ENCODE measurements around the gene TPRKB. TPM values are rescaled to one million over a fixed set of nuclear protein-coding genes. Genes with fewer than 3 reads are reported as not detected.

Gene TPRKB
- total and polyA plus RNA-seq, 2 donors (not counting 1 experiment from before 2014, with no cell fraction given) = 24.3 to 31.2 TPM

DNA sequence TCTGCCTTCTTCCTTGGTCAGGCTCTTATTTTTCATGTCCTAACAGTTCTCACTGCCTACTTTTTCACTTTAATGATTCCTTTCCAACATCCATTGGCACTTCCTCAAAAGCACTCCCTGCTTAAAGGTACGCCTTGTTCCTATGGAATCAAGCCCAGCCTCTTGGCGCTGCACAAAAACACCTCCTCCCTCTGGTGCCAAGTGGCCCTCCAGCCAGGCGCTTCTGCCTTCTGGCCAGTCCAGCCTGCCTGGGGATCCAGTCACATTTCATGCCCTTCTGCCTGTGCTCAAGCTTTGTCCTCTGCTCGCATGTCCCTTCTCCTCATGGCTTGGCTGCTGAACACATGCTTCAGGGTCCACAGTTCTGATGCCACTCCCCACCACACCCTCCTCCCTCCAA is 6.3 kb downstream of the TPRKB start:
- no peaks in the 10 kb centered on the region for H3K4me1 Mint-ChIP-seq
- no peaks in the 10 kb centered on the region for H4K20me1 ChIP-seq (ENCODE audit: control insufficient read depth, insufficient read depth, low read length, poor library complexity, severe bottlenecking)
- H3K27ac Mint-ChIP-seq = no peak overlapping the region
- H3K27me3 Mint-ChIP-seq = no peaks in the 10 kb centered on the region
- no peak overlapping the region for H3K9ac ChIP-seq (ENCODE audit: low read length)
- ChIA-PET CTCF (no interaction called here), POLR2A (no interaction called here)
- no peak for ATAC-seq (ENCODE audit: low read depth)
- H3K36me3 ChIP-seq (replicated peaks in 1 of 2; ENCODE audit: control extremely low read depth in 1 of 2, control insufficient read depth in 1 of 2, extremely low read depth in 1 of 2, insufficient read depth in 2 of 2, low read length in 1 of 2) = peaks cover 1 to 49% of the 10 kb centered on the region in 2 experiments
- no peak overlapping the region for H3K4me3 Mint-ChIP-seq
- no peaks in the 10 kb centered on the region for H3K27me3 ChIP-seq (replicated peaks in 1 of 4; ENCODE audit: control extremely low read depth in 1 of 4, control insufficient read depth in 3 of 4, insufficient read depth in 4 of 4, low read length in 3 of 4)
- DNase-seq = no peak
- no peaks in the 10 kb centered on the region for H3K9me3 ChIP-seq (ENCODE audit: control extremely low read depth in 1 of 3, control insufficient read depth in 2 of 3, insufficient read depth in 1 of 3, low read length in 2 of 3)
- no peak for TF ChIP-seq EZH2 (IDR thresholded peaks at IDR 0.05; ENCODE audit: borderline replicate concordance, insufficient read depth, low read depth, low read length, poor library complexity, severe bottlenecking)
- TF ChIP-seq, protein P1, sequence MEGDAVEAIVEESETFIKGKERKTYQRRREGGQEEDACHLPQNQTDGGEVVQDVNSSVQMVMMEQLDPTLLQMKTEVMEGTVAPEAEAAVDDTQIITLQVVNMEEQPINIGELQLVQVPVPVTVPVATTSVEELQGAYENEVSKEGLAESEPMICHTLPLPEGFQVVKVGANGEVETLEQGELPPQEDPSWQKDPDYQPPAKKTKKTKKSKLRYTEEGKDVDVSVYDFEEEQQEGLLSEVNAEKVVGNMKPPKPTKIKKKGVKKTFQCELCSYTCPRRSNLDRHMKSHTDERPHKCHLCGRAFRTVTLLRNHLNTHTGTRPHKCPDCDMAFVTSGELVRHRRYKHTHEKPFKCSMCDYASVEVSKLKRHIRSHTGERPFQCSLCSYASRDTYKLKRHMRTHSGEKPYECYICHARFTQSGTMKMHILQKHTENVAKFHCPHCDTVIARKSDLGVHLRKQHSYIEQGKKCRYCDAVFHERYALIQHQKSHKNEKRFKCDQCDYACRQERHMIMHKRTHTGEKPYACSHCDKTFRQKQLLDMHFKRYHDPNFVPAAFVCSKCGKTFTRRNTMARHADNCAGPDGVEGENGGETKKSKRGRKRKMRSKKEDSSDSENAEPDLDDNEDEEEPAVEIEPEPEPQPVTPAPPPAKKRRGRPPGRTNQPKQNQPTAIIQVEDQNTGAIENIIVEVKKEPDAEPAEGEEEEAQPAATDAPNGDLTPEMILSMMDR (IDR thresholded peaks at IDR 0.05) = no peak
- no peaks in the 10 kb centered on the region for H3K4me1 ChIP-seq (ENCODE audit: control insufficient read depth in 2 of 2, insufficient read depth in 2 of 2, low read length in 2 of 2)
- H3K4me3 ChIP-seq (ENCODE audit: control extremely low read depth in 1 of 5, extremely low read depth in 1 of 5, insufficient read depth in 1 of 5, low read depth in 2 of 5, low read length in 4 of 5) = no peak overlapping the region
- no peak overlapping the region for H3K4me2 ChIP-seq (replicated peaks; ENCODE audit: low read depth, low read length, poor library complexity, severe bottlenecking)
- H3K9me3 Mint-ChIP-seq (ENCODE audit: insufficient read depth) = no peaks in the 10 kb centered on the region
- peaks cover 21% of the 10 kb centered on the region for H3K79me2 ChIP-seq (ENCODE audit: control insufficient read depth, insufficient read depth, low read length)
- no peak overlapping the region for H2AFZ ChIP-seq (ENCODE audit: insufficient read depth, low read depth, low read length, poor library complexity, severe bottlenecking)
- 98% methylated on average over 4 of the region's 4 CpGs for WGBS (ENCODE audit: insufficient coverage)
- H3K27ac ChIP-seq (ENCODE audit: low read length in 2 of 2) = no peak overlapping the region
- intact Hi-C loops (cut with micrococcal nuclease) = loop anchor here (10.0 kb wide), 1 partner anchor 1104 kb away; the partner anchor contains the start of gene HK2

DNA sequence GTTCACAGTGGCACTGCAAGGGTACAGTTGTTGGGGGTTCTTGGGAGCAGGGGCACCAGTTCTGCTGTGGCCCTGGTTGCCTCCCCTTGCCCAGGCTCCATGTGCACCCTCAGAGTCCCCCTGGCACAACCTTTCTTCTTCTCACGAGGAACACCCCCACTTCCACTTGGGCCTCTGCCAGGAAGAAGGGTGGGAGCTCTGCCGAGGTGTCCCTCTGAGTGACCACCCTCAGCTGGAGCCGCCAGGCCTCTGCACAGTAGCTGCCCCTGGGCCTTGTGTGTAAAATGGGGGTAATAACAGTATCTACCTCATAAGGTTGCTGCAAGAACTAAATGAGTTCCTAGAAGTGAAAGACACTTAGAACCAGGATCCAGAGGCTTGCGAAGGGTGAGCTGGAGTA is 8.4 kb downstream of the TPRKB start:
- H3K4me1 ChIP-seq (ENCODE audit: control insufficient read depth in 2 of 2, insufficient read depth in 2 of 2, low read length in 2 of 2) = no peaks in the 10 kb centered on the region
- H2AFZ ChIP-seq (ENCODE audit: insufficient read depth, low read depth, low read length, poor library complexity, severe bottlenecking) = no peak overlapping the region
- TF ChIP-seq, protein P1 (IDR thresholded peaks at IDR 0.05) = no peak
- no peak for TF ChIP-seq EZH2 (IDR thresholded peaks at IDR 0.05; ENCODE audit: borderline replicate concordance, insufficient read depth, low read depth, low read length, poor library complexity, severe bottlenecking)
- Mint-ChIP-seq H3K9me3 (ENCODE audit: insufficient read depth) (no peaks in the 10 kb centered on the region), H3K4me3 (no peak overlapping the region), H3K4me1 (no peaks in the 10 kb centered on the region), H3K27ac (no peak overlapping the region), H3K27me3 (no peaks in the 10 kb centered on the region)
- ChIA-PET POLR2A (no interaction called here), CTCF (no interaction called here)
- H3K4me2 ChIP-seq (replicated peaks; ENCODE audit: low read depth, low read length, poor library complexity, severe bottlenecking) = no peak overlapping the region
- H3K36me3 ChIP-seq (replicated peaks in 1 of 2; ENCODE audit: control extremely low read depth in 1 of 2, control insufficient read depth in 1 of 2, extremely low read depth in 1 of 2, insufficient read depth in 2 of 2, low read length in 1 of 2) = peaks cover 1 to 45% of the 10 kb centered on the region in 2 experiments
- H3K4me3 ChIP-seq (ENCODE audit: control extremely low read depth in 1 of 5, extremely low read depth in 1 of 5, insufficient read depth in 1 of 5, low read depth in 2 of 5, low read length in 4 of 5) = no peak overlapping the region
- H3K9ac ChIP-seq (ENCODE audit: low read length) = no peak overlapping the region
- DNase-seq (no peak), ATAC-seq (ENCODE audit: low read depth) (no peak)
- H4K20me1 ChIP-seq (ENCODE audit: control insufficient read depth, insufficient read depth, low read length, poor library complexity, severe bottlenecking) = no peaks in the 10 kb centered on the region
- H3K79me2 ChIP-seq (ENCODE audit: control insufficient read depth, insufficient read depth, low read length) = peaks cover 9% of the 10 kb centered on the region
- H3K27ac ChIP-seq (ENCODE audit: low read length in 2 of 2) = no peak overlapping the region
- intact Hi-C loops (cut with micrococcal nuclease) = no loop called here
- H3K9me3 ChIP-seq (ENCODE audit: control extremely low read depth in 1 of 3, control insufficient read depth in 2 of 3, insufficient read depth in 1 of 3, low read length in 2 of 3) = no peaks in the 10 kb centered on the region
- WGBS (ENCODE audit: insufficient coverage) = no CpG with 5 or more reads among the region's 4 CpGs
- no peaks in the 10 kb centered on the region for H3K27me3 ChIP-seq (replicated peaks in 1 of 4; ENCODE audit: control extremely low read depth in 1 of 4, control insufficient read depth in 3 of 4, insufficient read depth in 4 of 4, low read length in 3 of 4)
